Glomerular visceral epithelial cell (primary cell): ENCODE measurements around the gene AASS.
A peak's percentile ranks its signal among the peaks of the same experiment; 100 is the strongest.

ENCODE experiments used
- DNase-seq: peaks from one replicate; pipeline ENCODE4 v3.0.0-alpha.2; 2016; ENCODE audit errors: extremely low spot score

Gene AASS

GRCh38 chr7:122118757-122119156, 25.3 kb downstream of the AASS start:
- no peak for DNase-seq

- DNase-seq: no peak
Measured at GRCh38 chr7:122103064-122103463, 41.0 kb downstream of the AASS start.

- no peak for DNase-seq
Measured at GRCh38 chr7:122100021-122100420, 44.0 kb downstream of the AASS start.

- DNase-seq: no peak
Measured at GRCh38 chr7:122095642-122096041, 48.4 kb downstream of the AASS start.

GRCh38 chr7:122094549-122094948, 49.5 kb downstream of the AASS start:
- DNase-seq: no peak

- peak; percentile 66 for DNase-seq
Measured at GRCh38 chr7:122092964-122093797, 50.9 kb downstream of the AASS start.

GRCh38 chr7:122082670-122083069, 61.4 kb downstream of the AASS start:
- no peak for DNase-seq

GRCh38 chr7:122082160-122082559, 61.9 kb downstream of the AASS start:
- DNase-seq: no peak

GRCh38 chr7:122073635-122074034, 70.4 kb downstream of the AASS start:
- no peak for DNase-seq

- DNase-seq: no peak
Measured at GRCh38 chr7:122072924-122073599, 71.0 kb downstream of the AASS start.

GRCh38 chr7:122072272-122072671, 71.8 kb downstream of the AASS start:
- no peak for DNase-seq

GRCh38 chr7:122070834-122071233, 73.2 kb downstream of the AASS start:
- no peak for DNase-seq

- no peak for DNase-seq
Measured at GRCh38 chr7:122070062-122070461, 74.0 kb downstream of the AASS start.

- no peak for DNase-seq
Measured at GRCh38 chr7:122068999-122069398, 75.0 kb downstream of the AASS start.

- no peak for DNase-seq
Measured at GRCh38 chr7:122068046-122068445, 76.0 kb downstream of the AASS start.

GRCh38 chr7:122067077-122067476, 77.0 kb downstream of the AASS start:
- no peak for DNase-seq

GRCh38 chr7:122064971-122065370, 79.1 kb downstream of the AASS start:
- no peak for DNase-seq

GRCh38 chr7:122063146-122063545, 80.9 kb downstream of the AASS start:
- no peak for DNase-seq

- DNase-seq: no peak
Measured at GRCh38 chr7:122059542-122059941, 84.5 kb downstream of the AASS start.

- DNase-seq: no peak
Measured at GRCh38 chr7:122056977-122057376, 87.1 kb downstream of the AASS start.

GRCh38 chr7:122055073-122055472, 89.0 kb downstream of the AASS start:
- DNase-seq: no peak

- DNase-seq: no peak
Measured at GRCh38 chr7:122054393-122054792, 89.7 kb downstream of the AASS start.

- DNase-seq: no peak
Measured at GRCh38 chr7:122046402-122046801, 97.6 kb downstream of the AASS start.
